Calu3 (cell line): ENCODE data around the gene ZNF679. TPM values are rescaled to one million over a fixed set of nuclear protein-coding genes. Genes with fewer than 3 reads are reported as not detected.

Experiments
- BruUV-seq: library from RNA; stranded (reverse); fragments of 400-500 nt; replicated peaks from 2 replicates; lab custom pipeline; 2021; lab: Mats Ljungman, UMichigan
- CTCF ChIA-PET: fragments of 300-600 bp; sonication (Branson Sonifier 250); formaldehyde crosslinking; loops from one replicate; lab custom pipeline; 2022; ENCODE audit warnings: antibody characterized with exemption; lab: Charles Lee
- DNase-seq: peaks from one replicate; pipeline ENCODE4 v3.0.0; 2022
- H3K27ac Mint-ChIP-seq: one replicate; pipeline ENCODE4 v1.8.0; 2022; ENCODE audit warnings: mixed read lengths; ENCODE audit not compliant: unreplicated experiment
- H3K27me3 Mint-ChIP-seq: one replicate; pipeline ENCODE4 v1.8.0; 2022; ENCODE audit warnings: mixed read lengths; ENCODE audit not compliant: unreplicated experiment
- H3K36me3 Mint-ChIP-seq: one replicate; pipeline ENCODE4 v1.8.0; 2022; ENCODE audit warnings: mild to moderate bottlenecking, moderate library complexity, mixed read lengths; ENCODE audit not compliant: insufficient read depth, unreplicated experiment
- H3K4me1 Mint-ChIP-seq: one replicate; pipeline ENCODE4 v1.8.0; 2022; ENCODE audit warnings: mild to moderate bottlenecking, low read depth, mixed read lengths; ENCODE audit not compliant: unreplicated experiment
- H3K4me3 Mint-ChIP-seq: one replicate; pipeline ENCODE4 v1.8.0; 2022; ENCODE audit warnings: mild to moderate bottlenecking, low read depth, moderate library complexity, mixed read lengths; ENCODE audit not compliant: unreplicated experiment
- H3K9me3 Mint-ChIP-seq: one replicate; pipeline ENCODE4 v1.8.0; 2022; ENCODE audit warnings: low read depth, mixed read lengths; ENCODE audit not compliant: unreplicated experiment
- CTCF ChIP-seq: fragments of 200-600 bp; IDR thresholded peaks from one replicate; pipeline ENCODE4 v1.8.0; 2022; ENCODE audit warnings: antibody characterized with exemption; ENCODE audit not compliant: unreplicated experiment
- intact Hi-C: fragments of 100-400 bp; cut with micrococcal nuclease; formaldehyde crosslinking; loops from one replicate; pipeline ENCODE4 v1.10.0; 2022; ENCODE audit not compliant: unreplicated experiment
- total RNA-seq: library from RNA; stranded (reverse); gene quantifications from 2 replicates; pipeline ENCODE4 v1.2.3, GENCODE V29; 2022

Gene ZNF679
- total RNA-seq, 1 experiment from 2014 or later = not detected

GRCh38 chr7:64300641-64301405 is 72.5 kb downstream of the ZNF679 start:
- BruUV-seq = no TSS peak
- no peaks in the 10 kb centered on the region for H3K9me3 Mint-ChIP-seq
- TF ChIP-seq CTCF = no peak
- CTCF ChIA-PET = no interaction called here
- intact Hi-C loops = no loop called here
- no peak overlapping the region for H3K4me3 Mint-ChIP-seq
- no peaks in the 10 kb centered on the region for H3K27me3 Mint-ChIP-seq
- no peaks in the 10 kb centered on the region for H3K4me1 Mint-ChIP-seq
- DNase-seq = no peak
- H3K27ac Mint-ChIP-seq = no peak overlapping the region
- no peaks in the 10 kb centered on the region for H3K36me3 Mint-ChIP-seq

- DNase-seq = peak; percentile 62
- CTCF ChIA-PET = no interaction called here
- H3K36me3 Mint-ChIP-seq = peaks cover 9% of the 10 kb centered on the region
- H3K9me3 Mint-ChIP-seq = no peaks in the 10 kb centered on the region
- H3K4me1 Mint-ChIP-seq = no peaks in the 10 kb centered on the region
- intact Hi-C loops = no loop called here
- H3K4me3 Mint-ChIP-seq = peak overlapping the region; percentile 56
- H3K27ac Mint-ChIP-seq = no peak overlapping the region
- TSS peak; percentile 58 for BruUV-seq
- no peak for TF ChIP-seq CTCF
- no peaks in the 10 kb centered on the region for H3K27me3 Mint-ChIP-seq
Measured at GRCh38 chr7:64307254-64308015, 79.2 kb downstream of the ZNF679 start.

- intact Hi-C loops = no loop called here
- CTCF ChIA-PET = no interaction called here
- Mint-ChIP-seq H3K36me3 (peaks cover 9% of the 10 kb centered on the region), H3K4me1 (no peaks in the 10 kb centered on the region), H3K9me3 (no peaks in the 10 kb centered on the region), H3K27me3 (no peaks in the 10 kb centered on the region), H3K27ac (no peak overlapping the region), H3K4me3 (peak overlapping the region; percentile 56)
- no peak for TF ChIP-seq CTCF
- no TSS peak for BruUV-seq
- no peak for DNase-seq
Measured at GRCh38 chr7:64308016-64308270, 79.7 kb downstream of the ZNF679 start.

GRCh38 chr7:64310426-64310825 is 82.2 kb downstream of the ZNF679 start:
- intact Hi-C loops = no loop called here
- BruUV-seq = no TSS peak

More at GRCh38 chr7:64310426-64310825, 82.2 kb downstream of the ZNF679 start:
- DNase-seq = no peak
- H3K9me3 Mint-ChIP-seq = no peaks in the 10 kb centered on the region
- H3K4me1 Mint-ChIP-seq = no peaks in the 10 kb centered on the region
- no peak overlapping the region for H3K4me3 Mint-ChIP-seq
- no peaks in the 10 kb centered on the region for H3K27me3 Mint-ChIP-seq
- CTCF ChIA-PET = no interaction called here
- H3K36me3 Mint-ChIP-seq = peaks cover 22% of the 10 kb centered on the region
- no peak overlapping the region for H3K27ac Mint-ChIP-seq
- TF ChIP-seq CTCF = no peak
